Stimulated activated CD4-positive, alpha-beta T cell treated with anti-CD3 and anti-CD28 coated beads, TNF-alpha, amount 100 ng/mL, for 4 hours (primary cell): ENCODE results near the gene STAT5B.

Source experiments
- DNase-seq, 3 experiments: peaks; one replicate each; pipeline ENCODE4 v3.0.0-alpha.2; 2020; ENCODE audit warnings: low read depth in 3 of 3

The STAT5B gene

DNA sequence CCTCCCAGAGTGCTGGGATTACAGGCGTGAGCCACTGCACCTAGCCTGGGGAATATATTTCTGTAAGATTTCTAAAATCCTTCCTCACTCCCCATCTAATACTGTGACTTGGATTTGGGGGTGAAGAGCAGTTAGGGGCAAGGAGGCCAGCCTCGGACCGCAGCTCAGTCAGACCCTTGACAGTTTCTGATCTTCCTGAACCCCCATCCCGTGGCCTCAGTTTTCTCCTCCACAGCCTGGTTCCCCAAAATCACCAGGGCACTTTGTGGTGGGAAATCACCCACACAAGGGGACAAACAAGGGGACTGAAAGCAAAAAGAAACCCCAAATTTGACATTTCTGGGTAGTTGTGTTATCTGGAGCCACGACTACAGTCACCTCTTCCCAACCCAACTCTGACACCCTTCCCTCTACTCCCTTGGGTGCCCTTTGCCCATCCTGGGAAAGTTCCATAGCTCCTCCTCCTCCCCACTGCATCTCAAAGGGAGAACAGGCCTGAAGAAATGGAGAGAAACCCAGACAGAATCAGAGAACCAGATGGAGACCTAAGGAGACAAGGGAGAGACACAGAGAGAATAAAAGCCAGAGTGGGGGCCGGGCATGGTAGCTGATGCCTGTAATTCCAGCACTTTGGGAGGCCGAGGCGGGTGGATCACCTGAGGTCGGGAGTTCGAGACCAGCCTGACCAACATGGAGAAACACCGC lies 9.3 kb upstream of the STAT5B start:
- no peak for DNase-seq

DNA sequence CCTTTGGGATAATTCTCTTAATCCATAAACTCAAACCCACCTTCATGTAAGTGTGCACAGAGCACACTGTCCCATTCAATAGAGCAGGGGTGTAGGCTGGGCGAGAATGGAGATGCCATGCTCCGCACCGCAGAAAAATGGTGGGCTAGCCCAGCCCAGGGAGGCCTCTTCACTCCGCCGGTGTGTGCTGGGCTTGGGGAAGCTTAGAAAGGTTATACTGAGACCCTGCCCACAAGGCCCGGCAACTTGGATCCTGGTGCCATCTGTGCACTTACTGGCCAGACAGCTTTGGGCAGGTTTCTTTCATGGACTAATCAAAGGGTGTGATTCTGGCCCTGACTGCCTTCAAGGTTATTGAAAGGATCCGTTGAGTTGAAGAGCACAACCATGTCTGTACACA lies 8.4 kb upstream of the STAT5B start:
- no peak for DNase-seq

DNA sequence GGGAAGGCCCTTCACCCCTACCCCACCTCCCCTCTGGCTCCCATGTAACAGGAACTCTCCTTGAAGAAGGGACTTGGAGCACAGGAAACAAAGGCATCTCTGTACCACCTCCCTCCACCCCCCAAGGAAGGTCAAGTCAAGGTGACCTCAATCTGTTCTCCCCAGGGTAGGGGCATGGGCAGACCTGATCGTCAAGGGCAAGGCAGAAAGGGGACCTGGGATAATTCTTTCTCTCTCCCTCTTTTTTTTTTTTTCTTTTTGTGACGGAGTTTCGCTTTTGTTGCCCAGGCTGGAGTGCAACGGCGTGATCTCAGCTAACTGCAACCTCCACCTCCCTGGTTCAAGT lies 7.8 kb upstream of the STAT5B start:
- no peak for DNase-seq

DNA sequence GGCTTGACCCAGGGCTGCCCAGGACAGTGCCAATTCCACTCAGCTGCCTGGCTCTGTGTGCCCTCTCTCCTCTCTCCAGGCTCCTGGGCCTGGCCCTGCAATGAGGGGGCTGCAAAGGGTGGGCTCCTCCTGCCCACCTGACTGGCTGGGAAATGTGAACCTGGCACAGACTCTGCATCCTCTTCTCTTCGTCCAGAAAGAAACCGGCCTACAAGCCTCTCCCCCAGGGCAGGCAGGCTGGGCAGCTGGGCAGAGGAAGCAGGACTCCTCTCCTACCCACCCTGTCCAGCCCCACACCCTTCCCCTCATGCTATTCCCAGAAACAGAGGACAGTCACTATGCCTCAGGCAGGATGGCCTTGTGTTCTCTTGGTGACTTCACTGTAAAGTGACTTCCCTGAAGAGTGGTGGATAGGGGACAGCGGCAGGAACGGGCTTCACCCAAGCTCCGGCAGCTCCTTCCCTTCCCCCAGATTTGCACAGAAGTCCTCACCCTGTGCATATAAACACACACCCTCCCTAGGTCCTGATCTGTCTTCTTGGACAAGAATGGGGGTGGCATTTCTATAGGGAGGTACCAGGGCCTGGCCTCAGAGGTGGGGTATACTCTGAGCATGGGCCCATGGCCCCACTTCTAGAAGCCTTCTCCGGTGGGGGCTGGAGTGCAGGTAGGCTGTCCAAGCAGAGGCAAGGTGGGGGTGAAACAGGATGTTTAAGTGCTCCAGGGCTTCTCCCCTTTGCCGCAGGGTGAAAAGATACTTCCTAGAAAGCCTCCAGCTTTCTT lies 7.2 kb upstream of the STAT5B start:
- no peak for DNase-seq

DNA sequence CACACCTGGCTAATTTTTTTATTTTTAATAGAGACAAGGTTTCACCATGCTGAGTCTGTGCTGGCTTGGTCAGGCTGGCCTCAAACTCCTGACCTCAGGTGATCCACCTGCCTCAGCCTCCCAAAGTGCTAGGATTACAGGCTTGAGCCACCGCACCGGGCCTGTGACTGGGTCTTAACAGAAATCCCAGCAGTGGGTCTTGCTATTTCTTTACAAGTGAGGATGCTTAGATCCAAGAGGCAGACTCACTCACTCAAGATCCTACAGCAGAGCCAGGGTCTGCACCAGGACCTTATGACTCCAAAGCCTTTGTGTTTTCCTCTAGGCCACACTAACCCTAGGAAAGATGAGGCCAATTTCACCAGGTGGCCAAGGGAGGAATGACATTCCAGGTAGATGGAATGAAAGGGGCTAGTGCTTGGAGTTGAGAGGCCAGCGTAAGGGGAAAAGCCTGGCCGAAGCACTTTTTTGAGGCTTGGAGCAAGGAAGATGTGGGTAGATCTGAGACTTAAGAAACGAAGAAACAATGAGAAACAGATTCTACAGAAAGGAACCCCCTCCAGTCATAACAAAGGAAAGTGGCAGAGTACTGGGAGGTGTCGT lies 6.4 kb upstream of the STAT5B start:
- no peak for DNase-seq

DNA sequence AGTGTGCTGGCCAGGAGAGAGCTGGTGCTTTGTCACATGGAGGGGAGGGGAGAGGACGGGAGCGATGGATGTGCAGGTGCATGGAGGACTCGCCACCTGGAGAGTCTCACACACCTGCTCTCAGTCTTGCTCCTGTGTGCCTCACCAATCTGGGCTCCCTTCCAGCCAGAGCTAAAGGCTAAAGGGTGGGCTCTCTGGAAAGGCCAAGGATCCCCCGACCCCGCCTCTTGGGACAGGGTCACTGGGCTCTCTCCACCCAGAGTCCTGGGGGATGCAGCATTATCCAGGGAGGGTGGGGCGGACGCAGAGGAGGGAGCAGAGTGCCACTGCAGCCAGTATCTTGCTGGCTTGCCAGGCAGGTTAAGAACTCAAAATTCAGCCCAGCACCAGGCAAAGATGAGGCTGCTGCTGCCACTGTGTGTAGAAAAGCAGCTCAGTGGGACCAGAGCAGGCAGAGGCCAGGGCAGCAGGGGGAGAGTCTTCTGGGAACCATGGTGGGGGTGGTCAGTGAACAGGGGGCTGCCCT lies 5.4 kb upstream of the STAT5B start:
- no peak for DNase-seq

DNA sequence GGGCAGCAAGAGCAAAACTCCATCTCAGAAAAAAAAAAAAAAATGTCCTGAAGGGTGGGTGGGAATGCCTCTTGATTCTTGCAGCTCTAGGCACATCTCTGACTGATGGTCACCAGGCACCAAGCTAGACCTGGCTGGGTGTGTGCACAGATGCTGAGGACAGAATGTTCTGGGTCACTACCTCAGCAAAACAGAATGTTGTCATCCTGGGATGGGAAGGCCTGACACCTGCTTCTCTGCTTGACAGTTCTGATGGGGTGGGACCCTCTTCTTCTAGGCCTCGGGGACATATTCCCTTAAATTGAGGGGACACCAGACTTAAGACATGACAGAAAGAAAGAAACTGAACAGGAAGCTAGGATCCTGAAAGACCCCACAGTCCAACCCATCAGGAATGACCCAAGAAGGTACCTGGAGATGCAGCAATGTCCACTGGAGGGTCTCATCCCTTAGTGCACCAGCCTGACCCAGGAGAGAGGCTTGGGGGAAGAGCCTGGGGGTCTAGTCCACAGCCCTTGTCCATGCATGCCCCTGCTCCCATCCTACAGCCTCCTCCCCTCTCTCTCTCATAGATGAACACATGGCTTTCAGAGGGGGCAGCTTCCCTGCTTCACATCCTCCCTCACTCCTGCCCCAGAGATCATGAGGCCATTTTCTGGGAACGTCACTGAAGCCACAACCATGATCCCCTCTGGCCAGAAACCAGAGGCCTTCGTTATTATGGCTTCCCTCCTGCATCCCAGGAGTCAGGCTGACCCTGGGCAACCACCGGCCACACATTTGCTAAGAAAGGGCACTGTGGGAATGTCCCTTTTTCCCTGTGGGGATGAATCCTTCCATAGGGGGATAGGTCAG lies 3.8 kb upstream of the STAT5B start:
- DNase-seq = no peak

DNA sequence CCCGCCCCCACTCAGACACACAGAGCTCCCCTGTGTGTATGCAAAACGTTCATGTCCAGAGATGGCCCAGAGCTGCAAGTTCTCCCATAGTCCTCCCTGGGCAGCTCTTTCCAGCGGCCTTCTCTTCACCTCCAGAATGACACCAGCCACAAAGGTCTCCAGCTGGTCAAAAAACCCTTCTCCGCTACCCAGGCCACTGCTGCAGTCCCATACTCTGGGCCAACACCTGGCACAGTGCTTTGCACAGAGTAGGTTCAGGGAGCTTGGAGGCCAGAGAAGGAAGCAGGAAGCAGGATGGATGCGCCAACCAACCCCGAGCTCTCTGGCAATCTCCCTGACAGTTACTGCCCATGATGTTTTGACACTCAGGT lies 1.1 kb upstream of the STAT5B start:
- DNase-seq = no peak

DNA sequence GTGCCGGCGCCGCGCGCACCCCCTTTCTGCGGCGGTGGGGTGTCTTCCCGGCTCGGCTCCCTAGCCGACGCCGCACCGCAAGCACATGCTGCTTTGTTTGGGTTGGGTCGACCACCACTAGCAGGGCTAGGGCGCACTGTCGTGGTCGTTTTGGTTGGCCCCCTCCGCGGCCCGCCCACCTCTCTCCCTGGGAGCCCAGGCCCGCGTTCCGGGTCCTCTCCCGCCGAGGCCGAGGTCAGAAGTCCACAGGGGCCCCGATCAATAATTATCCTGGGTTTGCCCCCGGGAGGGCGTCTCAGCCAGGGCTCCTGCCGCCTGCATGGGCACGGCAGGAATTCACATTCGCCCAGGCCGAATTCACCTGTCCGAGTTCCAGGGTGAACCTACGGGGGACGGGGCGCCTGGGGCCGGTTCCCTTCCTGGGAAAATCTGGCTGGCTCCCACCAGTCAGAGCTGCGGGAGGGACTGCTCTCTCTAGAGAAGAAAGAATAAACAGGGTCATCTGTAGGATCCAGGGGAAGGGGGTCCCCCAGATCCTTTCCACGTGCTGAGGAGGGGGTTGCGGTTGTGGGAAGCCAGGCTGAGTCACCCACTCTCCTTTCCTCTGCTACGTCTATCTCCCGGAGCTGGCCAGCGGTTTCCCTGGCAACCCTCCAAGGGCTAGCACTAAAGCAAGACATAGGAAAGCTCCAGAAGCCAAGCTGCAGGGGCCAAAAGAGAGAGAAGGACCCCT lies 584 bp upstream of the STAT5B start:
- DNase-seq = no peak

DNA sequence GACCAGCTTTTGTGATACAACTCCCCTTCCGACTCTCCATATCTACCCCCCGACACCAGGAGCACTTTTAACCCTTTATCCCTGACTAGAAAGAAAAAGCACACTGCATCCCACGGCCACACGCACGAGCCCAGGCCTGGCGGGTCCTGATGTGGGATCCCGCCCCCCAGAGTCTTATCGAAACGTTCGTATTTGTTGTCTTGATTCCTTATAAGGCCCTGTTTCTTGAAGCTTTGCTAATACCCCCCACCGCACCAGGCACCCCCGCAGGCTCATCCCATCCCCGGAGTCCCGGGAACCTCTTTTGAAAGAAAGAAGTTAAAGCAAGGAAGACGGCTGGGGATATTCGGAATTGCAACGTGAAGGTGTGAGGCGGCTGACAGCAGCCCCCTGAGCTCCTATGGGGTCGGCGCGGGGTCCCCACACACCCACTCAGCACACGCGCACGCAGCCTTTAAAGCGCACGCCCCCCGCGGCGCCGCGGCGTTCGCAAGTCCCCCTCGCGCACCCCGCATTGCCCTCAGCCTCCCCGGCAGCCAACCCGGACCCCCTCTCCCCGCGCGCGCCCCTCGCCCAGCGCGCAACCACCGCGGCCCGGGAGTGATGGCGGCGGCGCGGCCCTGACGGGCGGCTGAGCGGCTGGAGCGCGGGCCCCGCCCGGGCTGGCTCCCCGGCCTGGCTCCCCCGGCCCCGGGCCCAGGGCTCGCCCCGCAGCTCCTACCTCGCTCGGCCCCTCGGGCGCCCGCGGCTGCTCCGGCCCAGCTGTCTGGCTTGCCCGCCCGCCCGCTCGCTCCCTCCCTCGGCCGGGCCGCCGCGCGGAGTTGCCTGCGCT lies 448 bp downstream of the STAT5B start:
- peak in 2 of 3 experiments; percentile 33 to 34 for DNase-seq

DNA sequence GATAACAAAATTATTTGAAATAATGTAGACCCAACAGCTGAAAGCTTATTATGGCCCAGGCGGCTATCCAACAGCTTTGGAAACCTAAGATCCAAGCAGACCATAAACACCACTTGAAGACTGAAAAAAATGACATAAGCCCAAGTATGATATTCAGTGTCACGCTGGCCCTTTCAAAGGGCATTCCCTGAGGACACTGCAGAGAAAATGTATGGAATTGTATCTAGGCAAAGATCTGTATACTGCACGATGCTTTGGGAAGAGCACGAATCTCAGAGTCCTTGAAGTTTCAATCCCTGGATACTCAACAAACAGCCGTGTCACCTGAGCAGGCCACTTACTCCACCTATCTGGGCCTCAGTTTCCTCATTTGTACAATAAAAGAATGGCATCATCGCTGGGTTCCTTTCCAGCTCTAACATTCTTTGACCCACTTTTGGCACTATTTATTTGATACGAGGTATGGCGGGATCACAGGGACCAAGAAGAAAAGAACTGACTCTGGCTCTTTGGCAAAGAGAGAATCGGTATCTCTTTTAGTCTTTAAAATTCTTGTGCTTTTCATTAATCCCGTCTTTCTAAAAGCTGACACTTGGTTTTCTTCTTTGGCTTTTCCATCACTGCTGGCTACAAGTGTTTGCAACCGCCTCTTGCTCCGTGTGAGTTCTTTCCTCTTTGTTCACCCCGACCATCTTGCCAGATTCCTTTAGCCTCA lies 1.2 kb downstream of the STAT5B start:
- DNase-seq = no peak

DNA sequence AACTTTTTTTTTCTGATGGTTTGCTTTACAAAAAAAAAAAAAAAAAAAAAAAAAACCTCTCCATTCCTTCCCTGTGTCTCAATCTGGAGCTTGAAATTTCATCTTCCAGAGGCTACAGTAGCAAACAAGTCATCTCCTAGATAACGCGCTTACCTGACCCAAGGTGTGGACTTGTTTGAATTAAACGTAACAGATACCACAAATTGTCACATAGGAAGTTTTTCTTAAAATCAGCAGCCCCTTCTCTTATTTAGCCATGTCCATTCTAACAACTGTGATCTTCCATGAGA lies 2.0 kb downstream of the STAT5B start:
- no peak for DNase-seq

DNA sequence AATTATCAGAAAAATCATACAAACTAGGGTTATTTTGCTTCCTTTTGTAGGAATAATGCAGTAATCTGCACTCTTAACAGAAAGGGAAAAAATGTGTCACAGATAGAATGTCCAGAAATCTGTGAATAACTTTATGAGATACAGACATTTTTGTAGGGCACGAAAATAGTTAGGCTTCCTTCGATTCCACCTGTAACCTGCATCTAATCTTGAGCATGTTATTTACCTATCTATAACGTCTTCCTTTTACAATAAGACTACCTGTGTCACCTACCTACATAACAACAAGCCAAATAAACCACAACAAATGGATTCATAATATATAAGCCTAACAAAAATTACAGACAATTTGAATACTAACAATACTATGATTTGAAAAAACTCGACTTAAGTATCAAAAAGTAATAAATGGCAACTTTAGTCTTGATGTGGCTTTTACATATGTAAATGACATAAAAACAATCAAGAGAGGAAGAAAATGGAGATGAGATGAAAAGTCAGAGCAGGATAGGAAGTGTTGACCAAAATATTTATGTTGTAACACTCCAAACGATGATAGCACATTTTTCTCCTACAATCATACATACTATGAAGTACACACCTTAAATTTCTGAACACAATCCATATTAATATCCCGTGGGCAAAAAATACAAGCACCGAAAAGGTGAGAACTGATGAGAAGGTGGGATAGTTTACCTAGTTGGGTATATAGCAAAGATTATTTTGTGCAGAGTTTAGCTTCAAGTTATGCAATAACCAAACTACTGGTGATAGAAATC lies 2.5 kb downstream of the STAT5B start:
- DNase-seq = no peak

DNA sequence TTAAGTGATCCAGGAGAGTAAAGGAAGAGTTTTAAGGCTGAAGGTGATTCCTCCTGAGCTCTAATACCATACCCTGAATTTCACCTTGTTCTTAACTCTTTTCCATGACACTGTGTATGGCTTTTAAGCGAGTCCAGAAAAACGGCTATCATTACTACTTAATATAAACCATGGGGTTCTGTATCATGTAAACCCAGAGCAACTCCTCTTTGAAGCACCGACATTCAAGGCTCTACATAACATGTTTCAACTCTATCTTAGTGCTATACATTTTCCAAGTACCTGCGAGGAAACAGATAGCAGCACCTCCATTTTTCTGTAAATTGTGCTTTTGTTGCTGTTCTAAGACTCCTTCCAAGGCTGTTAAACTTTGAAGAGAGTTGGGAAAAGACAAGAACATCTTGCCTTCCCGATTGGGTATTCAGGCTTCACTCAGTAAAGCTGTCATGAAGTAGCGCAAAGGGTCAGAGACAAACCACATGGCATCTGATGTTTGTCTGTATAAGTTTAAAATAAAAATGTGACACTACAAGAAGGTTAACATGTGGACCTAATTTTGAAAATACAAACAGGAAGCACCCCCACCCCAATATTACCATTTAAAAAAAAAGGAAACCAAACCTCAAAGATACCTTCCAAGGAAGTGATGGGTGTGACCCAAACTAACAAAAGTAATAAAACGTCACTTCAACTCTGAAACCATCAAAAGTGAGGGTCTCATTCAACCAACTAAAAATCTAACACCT lies 3.9 kb downstream of the STAT5B start:
- DNase-seq = no peak

DNA sequence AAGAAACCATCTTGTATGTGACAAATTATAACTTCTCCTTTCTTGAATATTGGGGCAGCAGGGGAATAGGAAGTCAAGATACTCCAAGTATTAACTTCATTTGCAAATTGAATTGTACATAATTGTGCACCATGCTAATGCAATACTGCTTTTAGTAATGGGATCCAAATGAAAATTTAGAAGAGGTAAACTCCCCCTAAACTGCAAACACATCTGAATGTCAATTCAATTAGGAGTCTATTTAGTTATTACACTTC lies 4.5 kb downstream of the STAT5B start:
- DNase-seq = no peak

DNA sequence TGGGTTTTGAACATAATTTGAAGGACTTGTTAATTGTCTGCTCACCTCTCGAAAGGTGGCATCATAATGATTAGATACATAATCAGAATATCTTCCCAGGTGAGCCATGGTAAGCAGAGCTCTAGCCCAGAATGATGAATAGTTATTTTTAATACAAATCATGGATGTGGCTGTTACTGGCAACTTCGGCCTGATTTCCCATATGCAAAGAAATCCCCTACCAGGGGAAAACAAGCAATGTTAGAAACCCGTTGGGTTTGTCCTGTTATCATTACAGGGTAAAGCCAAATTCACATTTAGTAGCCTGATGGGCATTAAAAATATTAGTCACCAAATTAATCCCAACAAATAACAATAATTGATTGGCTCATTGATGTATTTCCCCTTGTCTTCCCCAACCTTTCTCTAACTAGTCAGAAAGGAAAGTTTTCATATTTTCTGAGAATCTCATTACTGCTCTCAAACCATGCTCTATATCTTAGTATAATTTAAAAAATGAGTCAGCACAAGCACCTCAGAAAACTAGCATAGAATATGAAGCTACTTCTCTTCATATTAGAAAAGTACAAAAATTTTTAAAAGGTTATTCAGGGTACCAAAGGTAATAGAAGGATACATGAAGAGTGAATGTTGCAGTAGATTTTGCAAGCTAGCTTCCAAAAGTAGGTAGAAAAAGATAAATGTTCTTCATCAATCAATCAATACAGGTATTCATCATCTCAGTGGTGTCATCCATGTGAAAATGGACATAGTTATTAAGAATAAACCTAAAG lies 5.0 kb downstream of the STAT5B start:
- DNase-seq = no peak

DNA sequence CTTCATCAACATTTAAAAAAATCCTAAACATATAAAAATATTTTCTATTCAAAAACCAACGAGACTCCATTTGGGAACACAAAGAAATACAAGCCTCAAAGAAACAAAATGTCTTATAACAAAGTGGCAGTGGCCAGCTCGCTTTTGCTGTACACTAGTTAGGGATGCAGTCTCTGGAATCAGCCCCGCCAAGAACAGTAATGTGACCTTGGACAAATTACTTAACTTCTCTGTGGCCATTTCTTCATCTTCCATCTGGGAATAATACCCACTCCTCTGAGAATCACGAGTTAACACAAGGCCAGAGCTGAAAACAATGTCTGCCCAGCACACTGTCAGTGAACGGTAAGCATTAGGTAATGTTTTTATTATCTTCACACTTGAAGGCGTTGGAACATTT lies 5.6 kb downstream of the STAT5B start:
- DNase-seq = no peak

DNA sequence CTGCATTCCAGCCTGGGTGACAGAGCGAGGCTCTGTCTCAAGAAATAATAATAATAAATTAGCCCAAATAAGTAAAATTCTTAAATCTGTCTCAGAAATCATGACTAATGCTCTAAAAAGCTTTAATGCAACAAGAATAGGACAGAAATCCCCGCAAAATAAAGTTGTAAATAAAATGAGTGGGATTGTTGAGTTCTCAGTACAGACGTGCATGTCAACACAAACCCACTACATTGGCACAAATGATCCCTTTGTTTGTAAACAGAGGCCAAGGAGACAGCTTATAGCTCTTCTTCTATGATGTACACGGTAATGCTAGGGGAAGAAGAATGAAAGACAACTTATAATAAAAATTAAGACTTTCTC lies 6.0 kb downstream of the STAT5B start:
- DNase-seq = no peak
